T-helper 2 cell treated with Interferon-gamma antibody and Interleukin-4, amounts not matched to agents 100 ng/mL and 5 ng/mL, for 36 hours (primary cell): ENCODE results near the gene BRF1. TPM values are rescaled to one million over a fixed set of nuclear protein-coding genes. Genes with fewer than 3 reads are reported as not detected.

Experiments used
- intact Hi-C: fragments of 100-400 bp; cut with micrococcal nuclease; formaldehyde crosslinking; loops from one replicate; pipeline ENCODE4 v1.15.1; 2023
- total RNA-seq: library from RNA; stranded (reverse); gene quantifications from 2 replicates; pipeline ENCODE4 v1.2.3, GENCODE V29; 2022

The BRF1 gene
- total RNA-seq, 1 donor from 2014 or later, result 40.6 TPM

DNA sequence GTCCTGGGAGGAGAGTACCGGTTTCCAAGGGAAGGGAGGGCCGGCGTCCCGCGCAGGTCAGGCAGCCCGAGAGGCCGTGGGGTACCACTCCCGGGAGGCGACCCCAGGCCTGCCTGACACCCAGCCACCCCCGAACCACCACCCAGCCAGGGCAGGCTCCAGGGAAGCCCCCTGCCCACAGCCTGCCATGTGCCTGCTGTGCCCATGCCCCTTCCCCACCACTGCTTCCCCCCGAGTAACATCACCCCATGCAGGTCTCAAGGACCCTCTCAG lies 122.0 kb downstream of the BRF1 start:
- intact Hi-C loops, result no loop called here

- intact Hi-C loops, result no loop called here
Observed at GRCh38 chr14:105178069-105178867, 122.5 kb downstream of the BRF1 start.

DNA sequence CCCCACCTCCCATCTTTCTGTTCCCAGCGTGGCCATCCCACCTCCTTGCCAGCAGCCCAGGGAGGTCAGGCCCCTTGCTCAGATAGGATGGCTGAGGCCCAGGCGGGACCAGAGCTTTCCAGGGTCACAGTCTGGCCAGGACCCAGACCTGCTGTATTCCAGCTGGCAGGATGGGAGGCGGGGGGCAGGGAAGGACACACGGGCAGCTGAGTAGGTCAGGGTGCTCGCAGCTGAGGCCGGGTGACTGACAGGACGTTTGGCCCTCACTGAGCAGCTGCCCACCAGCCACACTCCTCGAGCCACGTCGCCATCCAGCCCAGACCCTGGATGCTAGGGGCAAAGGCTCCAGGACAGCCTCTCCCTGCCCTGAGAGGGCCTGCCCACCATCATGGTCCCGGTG lies 123.7 kb downstream of the BRF1 start:
- intact Hi-C loops, result no loop called here

- intact Hi-C loops, result no loop called here
Observed at GRCh38 chr14:105176513-105176912, 124.3 kb downstream of the BRF1 start.

DNA sequence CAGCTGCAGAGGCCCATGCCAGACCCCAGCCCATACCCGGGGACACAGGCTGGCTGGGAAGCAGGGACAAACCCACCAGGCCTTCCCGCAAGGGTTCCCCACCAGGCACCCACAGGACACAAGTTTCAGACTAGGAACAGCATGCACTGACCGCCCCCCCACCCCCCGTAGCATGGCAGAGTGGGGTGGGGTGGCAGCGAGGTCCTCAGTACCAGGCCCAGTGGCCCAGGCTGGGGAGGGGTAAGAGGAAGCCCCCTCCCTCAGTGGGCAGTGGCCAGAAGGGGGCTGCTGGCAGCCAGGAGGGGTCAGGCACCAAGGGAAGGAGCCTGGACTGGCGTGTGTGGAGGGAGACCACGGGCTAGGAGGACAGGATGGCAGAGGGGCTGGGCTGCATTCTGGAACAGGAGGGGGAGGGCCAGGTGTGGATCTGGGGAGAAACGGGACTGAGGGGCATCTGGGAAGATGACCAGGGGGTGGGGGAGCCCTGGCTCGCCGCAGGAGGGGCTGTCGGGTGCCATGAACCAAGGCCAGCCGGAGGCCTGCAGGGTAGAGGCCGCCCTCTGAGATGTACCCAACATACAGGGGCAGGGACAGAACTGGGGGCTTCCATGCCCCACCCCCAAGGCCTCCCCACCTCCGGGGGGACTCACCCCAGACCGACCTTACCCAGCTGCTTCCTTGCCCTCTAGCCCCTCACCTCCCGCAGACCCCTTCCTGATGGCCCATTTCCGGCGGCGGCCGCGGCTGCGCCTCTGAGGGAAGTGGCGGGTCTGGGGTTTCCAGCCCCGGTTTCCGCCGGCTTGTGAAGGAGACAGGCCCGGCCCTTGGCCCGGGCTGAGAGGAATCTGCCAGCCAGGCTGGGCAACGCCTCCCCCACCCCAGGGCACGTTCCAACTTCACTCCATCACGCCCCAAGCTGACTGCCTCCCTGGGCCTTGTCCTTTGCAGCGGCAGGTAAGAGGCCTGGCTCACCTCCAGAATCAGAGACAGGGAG lies 126.6 kb downstream of the BRF1 start:
- intact Hi-C loops, result no loop called here

- intact Hi-C loops, result no loop called here
Observed at GRCh38 chr14:105173145-105173544, 127.7 kb downstream of the BRF1 start.

DNA sequence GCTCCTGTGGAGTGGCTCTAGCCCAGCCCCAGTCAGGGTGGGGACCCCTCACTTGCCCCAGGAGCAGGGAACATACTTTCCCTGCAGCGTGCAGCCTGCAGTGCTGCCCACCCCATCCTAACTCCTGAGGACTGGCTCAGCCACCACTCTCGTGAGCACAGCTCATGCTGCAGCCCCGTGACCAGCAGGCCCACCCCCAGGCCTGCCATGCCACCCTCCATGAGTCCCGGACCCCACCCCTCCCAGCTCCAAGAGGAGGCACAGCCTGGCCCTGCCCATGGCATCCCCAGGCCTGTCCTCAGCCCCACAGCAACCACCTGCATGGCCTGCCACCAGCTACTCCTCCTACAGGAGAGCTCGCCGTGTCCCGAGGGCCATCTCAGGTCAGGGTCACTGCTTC lies 128.3 kb downstream of the BRF1 start:
- intact Hi-C loops, result no loop called here

GRCh38 chr14:105171004-105171673 lies 129.7 kb downstream of the BRF1 start:
- intact Hi-C loops, result no loop called here

- intact Hi-C loops, result loop anchor here (1.0 to 10.0 kb wide), 2 partner anchors 75 to 182 kb away; no protein-coding TSS in a partner anchor
Observed at GRCh38 chr14:105169776-105170655, 130.8 kb downstream of the BRF1 start.

GRCh38 chr14:105168979-105169507 lies 131.8 kb downstream of the BRF1 start:
- intact Hi-C loops, result loop anchor here (1.0 to 10.0 kb wide), 2 partner anchors 74 to 183 kb away; no protein-coding TSS in a partner anchor

DNA sequence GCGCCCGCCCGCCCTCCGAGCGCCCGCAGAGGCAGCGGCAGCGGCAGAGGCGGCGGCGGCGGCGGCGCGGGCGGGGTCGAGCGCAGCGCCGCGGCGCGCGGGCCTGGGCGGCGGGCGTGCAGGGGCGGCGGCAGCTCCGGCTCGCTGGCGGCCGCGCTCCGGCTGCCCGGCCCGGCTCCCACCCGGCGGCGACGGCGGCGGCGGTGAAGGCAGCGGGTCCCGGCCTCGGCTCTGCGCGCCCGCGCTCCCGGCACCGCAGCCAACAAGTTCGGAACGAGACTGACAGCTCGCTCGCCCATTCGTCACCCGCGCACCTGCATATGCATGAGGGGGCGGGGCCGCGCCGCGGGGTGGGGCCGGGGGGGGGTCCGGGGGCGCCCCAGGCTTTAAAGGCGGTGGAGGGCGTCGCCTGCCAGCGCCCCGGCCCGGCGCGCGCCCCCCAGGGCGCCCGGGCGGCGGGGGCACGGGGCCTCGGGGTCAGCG lies 132.3 kb downstream of the BRF1 start, which contains the start of gene JAG2:
Gene JAG2, minus strand, starts transcription at position 281 of the 483 bp plus-strand sequence. CDS start 356 bp downstream, outside the sequence.
- intact Hi-C loops, result loop anchor here (10.0 kb wide), 1 partner anchor 74 kb away; no protein-coding TSS in a partner anchor

GRCh38 chr14:105168093-105168420 lies 132.7 kb downstream of the BRF1 start:
- intact Hi-C loops, result loop anchor here (10.0 kb wide), 1 partner anchor 73 kb away; no protein-coding TSS in a partner anchor

- intact Hi-C loops, result loop anchor here (10.0 kb wide), 1 partner anchor 73 kb away; no protein-coding TSS in a partner anchor
Observed at GRCh38 chr14:105167303-105168092, 133.3 kb downstream of the BRF1 start.

- intact Hi-C loops, result loop anchor here (10.0 kb wide), 1 partner anchor 72 kb away; no protein-coding TSS in a partner anchor
Observed at GRCh38 chr14:105166571-105167302, 134.1 kb downstream of the BRF1 start.

GRCh38 chr14:105165761-105166485 lies 134.9 kb downstream of the BRF1 start:
- intact Hi-C loops, result loop anchor here (10.0 kb wide), 1 partner anchor 71 kb away; no protein-coding TSS in a partner anchor

- intact Hi-C loops, result loop anchor here (10.0 kb wide), 1 partner anchor 70 kb away; no protein-coding TSS in a partner anchor
Observed at GRCh38 chr14:105165134-105165704, 135.6 kb downstream of the BRF1 start.
